ENCODE measurements around the gene TP53AIP1. TPM values are rescaled to one million over a fixed set of nuclear protein-coding genes. Genes with fewer than 3 reads are reported as not detected.

Gene TP53AIP1
- total RNA-seq, 1 donor from 2014 or later, result not detected

GRCh38 chr11:128891913-128892398, 50.7 kb downstream of the TP53AIP1 start:
- Histone ChIP-seq H3K4me2 (peak overlapping the region; percentile 98), H3K4me3 (peak overlapping the region; percentile 60), H3K27me3 (peaks cover 84% of the 10 kb centered on the region)

DNA sequence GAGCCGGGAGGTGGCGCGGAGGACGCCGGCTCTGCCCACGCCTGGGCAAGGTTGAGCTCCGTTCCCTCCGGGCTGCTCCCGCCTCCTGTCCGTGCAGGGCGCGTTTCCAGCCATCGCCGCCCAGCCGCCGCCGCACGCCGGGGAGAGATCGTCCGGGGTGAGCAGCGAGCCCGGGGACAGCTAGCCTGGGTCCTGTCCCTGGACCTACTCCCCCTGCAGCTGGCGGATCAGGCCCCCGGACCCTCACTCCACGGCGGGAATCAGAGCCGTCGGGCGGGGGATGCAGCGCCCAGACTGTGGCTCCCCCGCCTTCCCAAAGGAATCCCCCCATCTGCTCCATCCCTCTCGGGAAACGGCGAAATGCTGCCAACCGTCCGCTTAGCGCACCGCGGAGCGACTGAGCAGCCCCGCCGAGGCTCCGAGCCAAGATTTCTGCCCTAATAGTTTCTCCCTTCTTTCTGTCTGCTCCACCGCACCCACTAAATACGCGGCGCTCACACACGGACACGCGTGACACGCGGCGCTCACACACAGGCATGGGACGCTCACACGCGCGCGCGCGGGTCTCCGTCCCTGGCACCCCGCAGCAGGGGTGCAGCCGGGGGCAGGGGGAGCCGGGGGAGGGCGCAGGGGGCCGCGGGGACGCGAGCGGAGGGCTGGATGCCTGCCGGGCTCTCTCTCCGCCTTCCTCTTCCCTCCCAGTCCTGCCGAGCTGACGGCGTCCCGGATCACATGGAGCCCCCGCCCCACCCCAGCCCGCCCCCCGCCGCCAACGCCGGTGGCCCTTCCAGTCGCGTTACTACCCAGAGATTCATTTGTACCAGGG, 51.9 kb downstream of the TP53AIP1 start, which contains the start of gene KCNJ5:
TSS of gene KCNJ5 (plus strand) at position 814 of the 826 bp plus-strand sequence. CDS start 19,918 bp downstream, outside the sequence.
- Histone ChIP-seq H3K4me2 (peak within 1 kb of the TSS; percentile 98), H3K4me1 (peaks cover 34% of the 10 kb centered on the region), H2AFZ (replicated peaks) (peak within 1 kb of the TSS; percentile 45), H4K20me1 (ENCODE audit: low read depth) (peaks cover 34% of the 10 kb centered on the region), H3K9ac (no peak within 1 kb of the TSS), H3F3A (ENCODE audit: low read depth) (peaks cover 35% of the 10 kb centered on the region), H3K27me3 (peaks cover 84% of the 10 kb centered on the region), H3K4me3 (peak within 1 kb of the TSS; percentile 60), H3K9me3 (ENCODE audit: low read depth) (no peaks in the 10 kb centered on the region), H3K27ac (no peak within 1 kb of the TSS), H3K36me3 (no peaks in the 10 kb centered on the region), H3K79me2 (ENCODE audit: low read depth) (no peaks in the 10 kb centered on the region)
- peak; percentile 72 for DNase-seq (ENCODE audit: low spot score)
- Mint-ChIP-seq H3K4me1 (peaks cover 38% of the 10 kb centered on the region), H3K4me3 (peak within 1 kb of the TSS; percentile 88), H3K9me3 (no peaks in the 10 kb centered on the region), H3K27me3 (ENCODE audit: insufficient read depth, low read depth) (peaks cover 34% of the 10 kb centered on the region), H3K36me3 (no peaks in the 10 kb centered on the region), H3K27ac (no peak within 1 kb of the TSS)
- TF ChIP-seq EZH2 (IDR thresholded peaks at IDR 0.05), result peak; percentile 65
- no peak for TF ChIP-seq EZH2phosphoT487 (IDR thresholded peaks at IDR 0.05)
- TF ChIP-seq, protein P1, sequence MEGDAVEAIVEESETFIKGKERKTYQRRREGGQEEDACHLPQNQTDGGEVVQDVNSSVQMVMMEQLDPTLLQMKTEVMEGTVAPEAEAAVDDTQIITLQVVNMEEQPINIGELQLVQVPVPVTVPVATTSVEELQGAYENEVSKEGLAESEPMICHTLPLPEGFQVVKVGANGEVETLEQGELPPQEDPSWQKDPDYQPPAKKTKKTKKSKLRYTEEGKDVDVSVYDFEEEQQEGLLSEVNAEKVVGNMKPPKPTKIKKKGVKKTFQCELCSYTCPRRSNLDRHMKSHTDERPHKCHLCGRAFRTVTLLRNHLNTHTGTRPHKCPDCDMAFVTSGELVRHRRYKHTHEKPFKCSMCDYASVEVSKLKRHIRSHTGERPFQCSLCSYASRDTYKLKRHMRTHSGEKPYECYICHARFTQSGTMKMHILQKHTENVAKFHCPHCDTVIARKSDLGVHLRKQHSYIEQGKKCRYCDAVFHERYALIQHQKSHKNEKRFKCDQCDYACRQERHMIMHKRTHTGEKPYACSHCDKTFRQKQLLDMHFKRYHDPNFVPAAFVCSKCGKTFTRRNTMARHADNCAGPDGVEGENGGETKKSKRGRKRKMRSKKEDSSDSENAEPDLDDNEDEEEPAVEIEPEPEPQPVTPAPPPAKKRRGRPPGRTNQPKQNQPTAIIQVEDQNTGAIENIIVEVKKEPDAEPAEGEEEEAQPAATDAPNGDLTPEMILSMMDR (IDR thresholded peaks at IDR 0.05), result no peak

More at GRCh38 chr11:128891913-128892398, 50.7 kb downstream of the TP53AIP1 start:
- peaks cover 35% of the 10 kb centered on the region for H3F3A ChIP-seq (ENCODE audit: low read depth)
- H3K27me3 Mint-ChIP-seq (ENCODE audit: insufficient read depth, low read depth), result peaks cover 33% of the 10 kb centered on the region
- H4K20me1 ChIP-seq (ENCODE audit: low read depth), result peaks cover 34% of the 10 kb centered on the region
- H3K9me3 Mint-ChIP-seq, result no peaks in the 10 kb centered on the region
- H3K27ac Mint-ChIP-seq, result no peak overlapping the region
- no peak overlapping the region for H3K9ac ChIP-seq
- H3K4me1 ChIP-seq, result peaks cover 34% of the 10 kb centered on the region
- no peaks in the 10 kb centered on the region for H3K9me3 ChIP-seq (ENCODE audit: low read depth)
- peaks cover 38% of the 10 kb centered on the region for H3K4me1 Mint-ChIP-seq
- H3K79me2 ChIP-seq (ENCODE audit: low read depth), result no peaks in the 10 kb centered on the region
- no peak overlapping the region for H3K27ac ChIP-seq
- no peak overlapping the region for H2AFZ ChIP-seq (replicated peaks)
- no peaks in the 10 kb centered on the region for H3K36me3 Mint-ChIP-seq
- H3K4me3 Mint-ChIP-seq, result peak overlapping the region; percentile 82
- H3K36me3 ChIP-seq, result no peaks in the 10 kb centered on the region
- DNase-seq (ENCODE audit: low spot score), result peak; percentile 49
- TF ChIP-seq, protein P1 (IDR thresholded peaks at IDR 0.05), result no peak
- TF ChIP-seq EZH2phosphoT487 (IDR thresholded peaks at IDR 0.05), result no peak
- TF ChIP-seq EZH2 (IDR thresholded peaks at IDR 0.05), result no peak

GRCh38 chr11:128890216-128890542, 52.5 kb downstream of the TP53AIP1 start:
- no peak for DNase-seq (ENCODE audit: low spot score)
- Mint-ChIP-seq H3K4me3 (peak overlapping the region; percentile 88), H3K4me1 (peaks cover 38% of the 10 kb centered on the region), H3K27me3 (ENCODE audit: insufficient read depth, low read depth) (peaks cover 34% of the 10 kb centered on the region), H3K36me3 (no peaks in the 10 kb centered on the region), H3K9me3 (no peaks in the 10 kb centered on the region), H3K27ac (no peak overlapping the region)
- Histone ChIP-seq H4K20me1 (ENCODE audit: low read depth) (peaks cover 34% of the 10 kb centered on the region), H2AFZ (replicated peaks) (peak overlapping the region; percentile 45), H3K4me3 (peak overlapping the region; percentile 60), H3K36me3 (no peaks in the 10 kb centered on the region), H3K9ac (no peak overlapping the region), H3K4me1 (peaks cover 34% of the 10 kb centered on the region), H3K27ac (no peak overlapping the region), H3K79me2 (ENCODE audit: low read depth) (no peaks in the 10 kb centered on the region), H3K4me2 (peak overlapping the region; percentile 98), H3K27me3 (peaks cover 86% of the 10 kb centered on the region), H3K9me3 (ENCODE audit: low read depth) (no peaks in the 10 kb centered on the region), H3F3A (ENCODE audit: low read depth) (peaks cover 35% of the 10 kb centered on the region)
- TF ChIP-seq, protein P1 (IDR thresholded peaks at IDR 0.05), result peak; percentile 4
- TF ChIP-seq EZH2phosphoT487 (IDR thresholded peaks at IDR 0.05), result no peak
